Measurements from ENCODE around the gene TEX35.

DNA sequence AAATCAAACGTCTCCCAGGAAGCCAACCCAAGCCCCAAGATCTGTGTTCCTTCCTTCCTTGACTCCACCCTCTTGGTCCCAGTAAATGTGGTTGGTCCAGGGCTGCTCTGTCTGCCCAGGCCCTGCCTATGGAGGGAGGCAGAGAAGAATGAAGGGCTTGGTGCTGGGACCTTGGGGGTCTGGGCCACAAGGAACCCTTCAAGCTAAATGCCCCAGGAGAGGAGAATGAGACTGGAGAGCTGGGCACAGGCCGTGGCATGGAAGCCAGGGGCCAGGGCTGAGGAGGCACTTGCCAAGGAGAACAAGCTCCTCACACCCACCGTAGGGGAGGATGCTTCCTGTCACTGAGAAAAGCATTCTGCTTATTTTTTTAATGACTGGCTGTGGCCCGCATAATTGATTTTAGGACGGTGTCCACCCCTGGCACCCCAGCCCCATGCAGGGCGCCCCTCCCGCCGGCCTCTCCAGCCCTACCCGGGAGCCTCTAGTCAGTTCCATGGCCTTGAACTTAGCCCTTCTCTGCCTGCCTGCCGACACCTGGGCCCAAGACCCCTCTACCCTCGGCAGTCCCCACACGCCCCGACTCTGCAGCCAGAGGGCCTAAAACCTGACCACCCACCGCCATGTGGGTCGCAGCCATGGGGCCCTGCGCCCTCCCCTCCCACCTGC, 17.0 kb upstream of the TEX35 start:
- TF ChIP-seq FOXA1 (IDR thresholded peaks at IDR 0.05) = no peak
- no peak for TF ChIP-seq FOXM1 (IDR thresholded peaks at IDR 0.05; ENCODE audit: borderline replicate concordance)
- no peak for TF ChIP-seq PKNOX1 (IDR thresholded peaks at IDR 0.05)
- TF ChIP-seq ELF4 (IDR thresholded peaks at IDR 0.05) = no peak
- no peak for TF ChIP-seq LEF1 (IDR thresholded peaks at IDR 0.05; ENCODE audit: borderline replicate concordance)
- TF ChIP-seq BHLHE40 (IDR thresholded peaks at IDR 0.05; ENCODE audit: borderline replicate concordance) = no peak
- no peak for TF ChIP-seq ZNF384 (IDR thresholded peaks at IDR 0.05)
- TF ChIP-seq SP1 (IDR thresholded peaks at IDR 0.05) = no peak
- no peak for TF ChIP-seq SUZ12 (IDR thresholded peaks at IDR 0.05)
